ENCODE results near the gene HDAC4.

The HDAC4 gene

DNA sequence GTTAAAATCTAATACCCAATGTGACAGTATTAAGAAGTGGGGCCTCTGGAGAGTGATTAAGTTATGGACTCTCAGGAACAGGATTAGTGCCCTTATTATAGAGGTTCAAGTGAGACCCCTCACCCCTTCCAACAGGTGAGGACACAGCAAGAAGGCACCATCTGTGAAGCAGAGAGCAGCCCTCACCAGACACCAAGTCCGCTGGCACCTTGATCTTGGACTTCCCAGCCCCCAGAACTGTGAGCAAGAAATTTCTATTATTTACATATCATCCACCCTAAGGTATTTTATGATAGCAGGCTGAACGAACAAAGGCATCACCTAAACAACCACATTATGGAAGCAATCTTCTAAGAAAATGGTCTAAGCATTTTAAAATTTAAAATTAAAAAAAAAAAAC lies 59.0 kb downstream of the HDAC4 start:
- Histone ChIP-seq H3K27me3 (ENCODE audit: insufficient read depth, low read length) (no peaks in the 10 kb centered on the region), H3K27ac (ENCODE audit: low read depth, low read length) (no peak overlapping the region), H3K9ac (ENCODE audit: low read depth, low read length) (no peak overlapping the region), H3K36me3 (ENCODE audit: insufficient read depth, low read length) (no peaks in the 10 kb centered on the region; the same call in 1 of the 2 replicates), H3K9me3 (ENCODE audit: insufficient read depth, low read depth, low read length) (no peaks in the 10 kb centered on the region), H3K4me1 (ENCODE audit: insufficient read depth, low read length) (peaks cover 10% of the 10 kb centered on the region; the same call in 1 of the 2 replicates), H3K4me3 (ENCODE audit: low read length) (no peak overlapping the region)
- 100% methylated on average over 2 of the region's 2 CpGs for WGBS

DNA sequence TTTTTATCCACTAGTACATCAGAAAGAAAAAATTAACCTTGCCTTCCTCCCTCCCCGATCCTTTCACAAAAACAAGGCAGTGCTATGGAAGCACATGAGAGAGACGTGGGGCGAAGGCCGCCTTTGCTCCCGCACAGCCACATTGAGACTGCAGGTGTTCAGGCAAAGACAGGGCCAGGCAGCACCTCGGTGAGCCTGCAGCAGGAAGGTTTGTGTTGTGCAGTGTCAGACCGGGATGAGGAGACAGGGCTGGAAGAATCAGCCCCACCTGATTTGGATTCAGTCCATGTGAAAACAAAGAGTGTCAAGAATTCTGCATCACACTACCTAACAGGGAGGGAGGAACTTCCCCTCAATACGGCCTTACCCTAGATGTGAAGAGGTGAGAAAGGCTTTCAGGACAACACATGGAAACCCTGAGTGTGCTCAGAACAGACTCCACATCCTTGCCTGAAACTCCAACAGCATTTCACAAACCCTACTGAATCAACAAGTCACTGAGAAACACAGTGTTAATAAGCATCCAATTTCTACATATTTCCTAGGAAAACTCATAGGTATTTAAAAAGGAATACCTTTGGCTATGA lies 59.6 kb downstream of the HDAC4 start:
- peaks cover 10% of the 10 kb centered on the region; the same call in 1 of the 2 replicates for H3K4me1 ChIP-seq (ENCODE audit: insufficient read depth, low read length)

DNA sequence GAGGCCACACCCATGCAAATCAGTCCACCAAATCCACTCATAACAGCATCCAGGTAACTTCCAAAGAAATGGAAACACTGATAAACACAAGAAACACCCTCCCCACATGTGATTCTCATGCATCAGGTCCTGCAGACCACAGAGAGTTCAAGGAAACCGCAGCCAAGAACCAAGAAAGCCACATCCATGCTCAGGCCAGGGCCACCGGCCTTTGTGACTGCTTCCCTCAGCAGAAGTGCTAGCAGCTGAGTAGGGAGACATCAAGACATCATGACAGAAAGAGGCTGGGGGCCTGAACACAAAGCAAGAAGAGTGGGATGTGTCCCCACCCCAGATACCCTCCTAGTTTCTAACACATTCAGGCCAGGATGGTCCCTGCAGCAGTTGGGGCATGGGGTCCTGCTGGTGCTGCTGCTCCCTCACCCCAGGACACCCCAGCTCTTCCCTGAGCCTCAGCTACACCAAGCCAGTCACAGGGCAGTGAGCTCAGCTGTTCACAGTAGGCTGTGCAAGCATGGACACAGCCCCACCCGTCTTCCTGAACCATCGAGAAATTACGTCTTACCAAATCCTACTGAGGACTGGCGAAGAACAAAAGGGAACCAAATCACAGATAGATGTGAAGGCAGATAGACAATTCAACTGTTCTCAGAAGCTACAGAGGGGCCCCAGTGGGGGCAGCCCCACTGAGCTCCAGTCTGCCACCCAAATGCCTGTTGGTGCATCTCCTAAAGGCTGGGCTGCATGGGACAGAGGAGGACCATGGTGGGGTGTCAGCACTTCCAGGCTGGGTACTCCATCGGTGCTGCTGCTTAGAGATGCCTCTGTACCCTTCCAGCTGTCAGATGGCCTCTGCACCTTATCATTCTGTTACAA lies 60.9 kb downstream of the HDAC4 start:
- no peak overlapping the region for H3K9ac ChIP-seq (ENCODE audit: low read depth, low read length)
- no peak overlapping the region for H3K27ac ChIP-seq (ENCODE audit: low read depth, low read length)
- WGBS: 96% methylated on average over 7 of the region's 7 CpGs
- H3K36me3 ChIP-seq (ENCODE audit: insufficient read depth, low read length): no peaks in the 10 kb centered on the region; the same call in 1 of the 2 replicates
- H3K4me1 ChIP-seq (ENCODE audit: insufficient read depth, low read length): peaks cover 10% of the 10 kb centered on the region; the same call in 1 of the 2 replicates
- H3K4me3 ChIP-seq (ENCODE audit: low read length): no peak overlapping the region
- H3K9me3 ChIP-seq (ENCODE audit: insufficient read depth, low read depth, low read length): no peaks in the 10 kb centered on the region
- no peaks in the 10 kb centered on the region for H3K27me3 ChIP-seq (ENCODE audit: insufficient read depth, low read length)

More for the DNA sequence above, 59.6 kb downstream of the HDAC4 start:
- H3K36me3 ChIP-seq (ENCODE audit: insufficient read depth, low read length): no peaks in the 10 kb centered on the region; the same call in 1 of the 2 replicates
- no peak overlapping the region for H3K4me3 ChIP-seq (ENCODE audit: low read length)
- 94% methylated on average over 8 of the region's 8 CpGs for WGBS
- no peaks in the 10 kb centered on the region for H3K27me3 ChIP-seq (ENCODE audit: insufficient read depth, low read length)
- no peak overlapping the region for H3K27ac ChIP-seq (ENCODE audit: low read depth, low read length)
- no peaks in the 10 kb centered on the region for H3K9me3 ChIP-seq (ENCODE audit: insufficient read depth, low read depth, low read length)
- no peak overlapping the region for H3K9ac ChIP-seq (ENCODE audit: low read depth, low read length)

DNA sequence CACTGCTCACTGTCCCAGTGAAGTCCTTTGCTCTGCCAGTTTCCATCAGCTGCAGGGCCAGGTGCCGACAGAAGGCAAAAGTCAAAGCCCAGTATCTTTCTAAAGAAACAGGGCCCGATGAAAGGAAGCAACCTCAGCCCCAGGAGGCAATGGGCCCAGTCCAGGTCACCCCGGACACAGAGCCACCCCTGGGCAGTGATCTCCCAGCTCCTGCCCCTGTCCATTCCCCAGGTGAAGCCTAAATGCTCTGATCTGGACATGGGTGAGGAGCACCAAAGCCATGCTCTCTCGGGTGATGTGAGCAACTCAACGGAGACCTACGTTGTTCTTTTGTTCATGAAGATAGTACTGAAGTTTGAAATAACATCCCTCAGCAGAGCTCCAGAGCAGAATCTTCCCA lies 61.6 kb downstream of the HDAC4 start:
- H3K4me3 ChIP-seq (ENCODE audit: low read length): no peak overlapping the region
- no peak overlapping the region for H3K27ac ChIP-seq (ENCODE audit: low read depth, low read length)
- WGBS: 77% methylated on average over 6 of the region's 6 CpGs
- no peak overlapping the region for H3K9ac ChIP-seq (ENCODE audit: low read depth, low read length)
- H3K27me3 ChIP-seq (ENCODE audit: insufficient read depth, low read length): no peaks in the 10 kb centered on the region
- peaks cover 10% of the 10 kb centered on the region; the same call in 1 of the 2 replicates for H3K4me1 ChIP-seq (ENCODE audit: insufficient read depth, low read length)
- H3K9me3 ChIP-seq (ENCODE audit: insufficient read depth, low read depth, low read length): no peaks in the 10 kb centered on the region
- no peaks in the 10 kb centered on the region; the same call in 1 of the 2 replicates for H3K36me3 ChIP-seq (ENCODE audit: insufficient read depth, low read length)

DNA sequence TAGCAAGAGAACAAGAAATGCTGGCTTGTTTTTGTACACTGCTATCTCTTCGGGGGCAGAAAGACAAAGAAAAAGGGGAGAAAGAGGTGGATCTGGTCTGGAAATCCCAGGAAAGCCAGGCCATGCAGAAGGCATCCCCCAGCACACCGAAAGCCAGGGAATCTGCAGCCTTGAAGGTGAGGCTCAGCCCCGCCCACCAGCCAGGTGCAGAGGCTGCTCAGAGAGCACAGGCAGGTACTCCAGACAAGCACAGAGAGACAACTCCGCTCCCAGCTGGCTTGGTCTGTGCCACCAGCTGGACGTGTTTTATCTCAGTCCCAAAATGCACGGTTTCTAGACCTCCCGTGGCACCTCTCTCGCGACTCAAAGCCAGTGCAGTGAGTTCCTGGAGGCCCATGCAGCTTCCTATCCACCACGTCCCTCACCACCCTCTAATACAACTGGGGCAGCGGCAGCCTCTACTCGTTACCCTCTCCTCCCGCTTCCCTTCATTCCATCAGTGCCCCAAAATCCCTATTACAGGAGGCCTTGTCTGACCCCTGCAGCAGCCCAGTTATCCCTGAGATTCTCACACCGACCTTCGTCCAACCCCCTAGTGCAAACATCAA lies 62.8 kb downstream of the HDAC4 start:
- Histone ChIP-seq H3K4me3 (ENCODE audit: low read length) (no peak overlapping the region), H3K4me1 (ENCODE audit: insufficient read depth, low read length) (peaks cover 10% of the 10 kb centered on the region; the same call in 1 of the 2 replicates), H3K27ac (ENCODE audit: low read depth, low read length) (no peak overlapping the region), H3K36me3 (ENCODE audit: insufficient read depth, low read length) (no peaks in the 10 kb centered on the region; the same call in 1 of the 2 replicates), H3K9me3 (ENCODE audit: insufficient read depth, low read depth, low read length) (no peaks in the 10 kb centered on the region), H3K27me3 (ENCODE audit: insufficient read depth, low read length) (no peaks in the 10 kb centered on the region), H3K9ac (ENCODE audit: low read depth, low read length) (no peak overlapping the region)
- WGBS: 84% methylated on average over 15 of the region's 15 CpGs

DNA sequence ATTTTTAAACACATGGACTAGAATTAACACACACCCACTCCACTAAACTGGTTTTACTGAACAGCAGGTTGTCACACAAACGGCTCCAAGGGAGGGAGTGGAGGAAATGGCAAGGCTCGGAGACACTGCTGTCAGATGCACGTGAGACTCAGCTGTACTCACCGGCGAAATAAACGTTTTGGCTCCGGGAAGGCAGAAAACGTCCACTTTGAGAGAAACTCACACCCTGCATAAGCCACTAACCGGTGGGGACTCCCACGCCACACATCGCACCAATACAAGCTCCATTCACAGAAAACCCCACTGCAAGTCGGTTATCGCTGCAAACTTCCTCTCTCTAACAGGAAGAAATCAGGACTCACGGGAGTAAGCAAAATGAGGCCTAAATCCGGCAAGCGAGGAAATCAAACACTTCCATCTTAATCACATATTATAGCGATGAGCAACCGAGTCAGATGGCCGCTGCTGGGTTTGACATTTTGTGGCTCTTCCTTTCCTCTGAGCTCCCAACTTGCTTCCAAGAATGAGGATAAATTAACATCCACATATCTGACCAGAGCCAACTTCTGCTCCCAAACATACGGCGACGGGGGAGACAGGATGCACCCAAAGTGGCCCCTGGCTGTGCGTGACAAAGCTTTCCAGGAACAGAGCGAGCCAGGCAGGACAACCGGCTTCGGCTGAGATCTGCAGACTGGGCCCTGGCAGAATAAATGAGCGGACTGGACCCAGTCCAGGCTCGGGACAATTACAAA lies 63.5 kb downstream of the HDAC4 start:
- Histone ChIP-seq H3K9me3 (ENCODE audit: insufficient read depth, low read depth, low read length) (no peaks in the 10 kb centered on the region), H3K9ac (ENCODE audit: low read depth, low read length) (no peak overlapping the region), H3K36me3 (ENCODE audit: insufficient read depth, low read length) (no peaks in the 10 kb centered on the region; the same call in 1 of the 2 replicates), H3K27ac (ENCODE audit: low read depth, low read length) (no peak overlapping the region), H3K4me1 (ENCODE audit: insufficient read depth, low read length) (peaks cover 10% of the 10 kb centered on the region; the same call in 1 of the 2 replicates), H3K27me3 (ENCODE audit: insufficient read depth, low read length) (no peaks in the 10 kb centered on the region), H3K4me3 (ENCODE audit: low read length) (no peak overlapping the region)
- 93% methylated on average over 28 of the region's 28 CpGs for WGBS

DNA sequence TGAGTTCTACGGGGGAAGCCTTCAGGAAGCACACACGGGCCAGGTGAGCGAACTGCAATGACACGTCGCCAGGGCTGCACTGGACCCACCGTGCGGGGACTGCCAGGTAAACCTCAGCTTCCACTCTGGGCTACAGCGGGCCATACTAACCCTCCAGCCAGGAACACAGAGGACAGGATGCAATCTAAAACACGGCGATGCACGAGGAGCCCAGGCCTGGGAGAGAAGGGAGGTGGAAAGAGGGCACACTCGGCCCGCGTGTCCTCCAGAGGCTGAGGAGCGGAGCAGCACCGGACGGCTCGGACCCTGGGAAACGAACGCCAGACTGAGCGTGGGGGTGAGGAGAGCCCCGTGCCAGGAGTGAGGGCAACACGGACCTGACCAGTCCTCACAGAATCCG lies 69.3 kb downstream of the HDAC4 start:
- Histone ChIP-seq H3K9ac (ENCODE audit: low read depth, low read length) (no peak overlapping the region), H3K27ac (ENCODE audit: low read depth, low read length) (no peak overlapping the region), H3K4me1 (ENCODE audit: insufficient read depth, low read length) (0 out of 2 replicates have a peak, but pooled peaks cover 3% of the 10 kb centered on the region), H3K36me3 (ENCODE audit: insufficient read depth, low read length) (no peaks in the 10 kb centered on the region), H3K9me3 (ENCODE audit: insufficient read depth, low read depth, low read length) (no peaks in the 10 kb centered on the region), H3K27me3 (ENCODE audit: insufficient read depth, low read length) (no peaks in the 10 kb centered on the region), H3K4me3 (ENCODE audit: low read length) (no peak overlapping the region)
- WGBS: 94% methylated on average over 24 of the region's 24 CpGs

DNA sequence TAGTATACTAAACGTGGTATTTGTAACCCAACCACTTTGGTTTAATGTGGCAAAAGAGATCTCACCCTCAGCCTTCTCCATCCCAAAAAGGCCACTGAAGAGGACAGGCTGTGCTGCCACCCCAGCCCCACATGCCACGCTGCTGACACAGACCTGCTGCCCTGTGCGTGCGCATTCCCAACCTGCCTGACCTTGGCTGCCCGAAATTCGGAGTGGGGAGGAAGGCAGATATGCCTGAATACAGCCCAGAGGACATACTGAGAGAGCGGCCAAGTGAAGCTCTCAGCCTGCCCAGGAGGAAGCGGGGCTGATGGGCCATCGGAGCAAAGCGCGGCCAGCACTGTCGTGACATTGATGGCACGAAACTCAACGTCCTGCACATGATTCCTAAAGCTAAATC lies 70.0 kb downstream of the HDAC4 start:
- Histone ChIP-seq H3K27ac (ENCODE audit: low read depth, low read length) (no peak overlapping the region), H3K9me3 (ENCODE audit: insufficient read depth, low read depth, low read length) (no peaks in the 10 kb centered on the region), H3K36me3 (ENCODE audit: insufficient read depth, low read length) (no peaks in the 10 kb centered on the region), H3K4me1 (ENCODE audit: insufficient read depth, low read length) (0 out of 2 replicates have a peak, but pooled peaks cover 3% of the 10 kb centered on the region), H3K4me3 (ENCODE audit: low read length) (no peak overlapping the region), H3K27me3 (ENCODE audit: insufficient read depth, low read length) (no peaks in the 10 kb centered on the region), H3K9ac (ENCODE audit: low read depth, low read length) (no peak overlapping the region)
- 94% methylated on average over 14 of the region's 14 CpGs for WGBS

DNA sequence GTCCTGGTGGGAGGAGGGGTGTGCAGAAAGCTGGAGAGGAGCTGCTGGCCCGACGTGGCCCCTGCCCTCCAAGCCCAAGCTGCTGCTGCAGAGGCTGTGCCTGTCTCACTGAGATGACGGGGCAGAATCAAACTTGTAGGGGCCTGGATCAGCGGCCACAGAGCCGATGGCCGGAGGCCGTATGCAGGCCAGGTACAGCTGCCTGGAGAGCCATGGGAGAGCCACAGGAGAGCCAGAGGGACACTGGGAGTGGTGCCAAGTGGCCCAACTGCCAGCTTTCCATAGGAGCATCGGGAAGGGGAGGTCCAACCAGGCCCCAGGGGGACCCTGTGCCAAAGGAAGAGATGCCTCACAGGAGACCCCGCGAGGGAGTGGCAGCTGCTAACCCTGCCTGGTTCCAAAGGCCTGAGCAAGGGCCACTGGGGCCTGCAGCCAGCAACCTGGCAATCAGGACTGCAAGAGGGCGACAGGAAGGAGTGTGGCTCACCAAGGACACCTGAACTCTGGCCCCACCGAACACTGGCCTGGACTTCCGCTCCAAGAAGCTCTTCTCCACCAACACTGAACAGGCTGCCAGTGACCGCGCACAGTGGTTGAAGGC lies 70.7 kb downstream of the HDAC4 start:
- Histone ChIP-seq H3K4me3 (ENCODE audit: low read length) (no peak overlapping the region), H3K9me3 (ENCODE audit: insufficient read depth, low read depth, low read length) (no peaks in the 10 kb centered on the region), H3K9ac (ENCODE audit: low read depth, low read length) (no peak overlapping the region), H3K4me1 (ENCODE audit: insufficient read depth, low read length) (0 out of 2 replicates have a peak, but pooled peaks cover 3% of the 10 kb centered on the region), H3K27me3 (ENCODE audit: insufficient read depth, low read length) (no peaks in the 10 kb centered on the region), H3K27ac (ENCODE audit: low read depth, low read length) (no peak overlapping the region), H3K36me3 (ENCODE audit: insufficient read depth, low read length) (no peaks in the 10 kb centered on the region)
- 88% methylated on average over 15 of the region's 15 CpGs for WGBS

DNA sequence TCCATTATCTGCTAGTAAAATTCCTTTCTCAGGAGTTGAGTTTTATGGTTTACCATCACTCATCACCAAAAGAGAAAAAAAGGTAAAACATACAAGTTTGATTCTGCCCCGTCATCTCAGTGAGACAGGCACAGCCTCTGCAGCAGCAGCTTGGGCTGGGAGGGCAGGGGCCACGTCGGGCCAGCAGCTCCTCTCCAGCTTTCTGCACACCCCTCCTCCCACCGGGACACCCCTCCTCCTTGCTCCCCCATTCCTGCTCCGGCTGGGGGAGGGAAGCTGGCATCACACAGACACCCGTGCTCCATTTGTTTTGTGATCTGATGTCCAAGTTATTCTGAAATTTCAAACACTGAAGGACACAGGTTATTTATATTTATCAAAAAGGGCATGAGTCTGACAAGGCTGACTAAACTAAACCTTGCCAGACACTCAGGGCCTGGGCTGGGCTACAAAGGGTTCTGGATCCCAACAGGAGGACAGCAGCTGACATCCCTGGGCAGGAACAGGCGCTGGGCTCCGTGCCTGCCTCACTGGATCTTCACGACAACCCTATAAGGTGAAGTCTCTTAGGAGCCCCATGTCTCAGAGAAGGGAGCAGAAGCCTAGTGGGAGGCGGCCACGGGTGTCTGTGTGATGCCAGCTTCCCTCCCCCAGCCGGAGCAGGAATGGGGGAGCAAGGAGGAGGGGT lies 71.4 kb downstream of the HDAC4 start:
- no peak overlapping the region for H3K27ac ChIP-seq (ENCODE audit: low read depth, low read length)
- WGBS: 89% methylated on average over 12 of the region's 12 CpGs
- H3K9ac ChIP-seq (ENCODE audit: low read depth, low read length): no peak overlapping the region

More for the DNA sequence above, 71.4 kb downstream of the HDAC4 start:
- H3K4me3 ChIP-seq (ENCODE audit: low read length): no peak overlapping the region
- H3K9me3 ChIP-seq (ENCODE audit: insufficient read depth, low read depth, low read length): no peaks in the 10 kb centered on the region
- no peaks in the 10 kb centered on the region for H3K36me3 ChIP-seq (ENCODE audit: insufficient read depth, low read length)
- H3K4me1 ChIP-seq (ENCODE audit: insufficient read depth, low read length): peaks cover 3% of the 10 kb centered on the region; the same call in 1 of the 2 replicates
- no peaks in the 10 kb centered on the region for H3K27me3 ChIP-seq (ENCODE audit: insufficient read depth, low read length)
